Liver (tissue), 9 donors: Measurements from ENCODE around the gene DENND4A. TPM values are rescaled to one million over a fixed set of nuclear protein-coding genes. Genes with fewer than 3 reads are reported as not detected.

Experiments used
- DNase-seq: peaks from one replicate; pipeline ENCODE4 v3.0.0-alpha.2; 2017; ENCODE audit warnings: low spot score
- H3K27ac ChIP-seq, 2 donors: one replicate each; pipeline ENCODE4 v1.7.0; 2013; ENCODE audit warnings: inconsistent platforms in 2 of 2, low read length in 2 of 2, control low read depth in 1 of 2, low read depth in 1 of 2, mild to moderate bottlenecking in 1 of 2
- H3K27me3 ChIP-seq, 4 donors: one replicate each; pipeline versions ENCODE4 v1.6.1 to v1.7.0; 2013; ENCODE audit warnings: low read length in 3 of 4, inconsistent platforms in 1 of 4, mild to moderate bottlenecking in 1 of 4, moderate library complexity in 1 of 4; ENCODE audit not compliant: control insufficient read depth in 4 of 4, insufficient read depth in 4 of 4
- H3K36me3 ChIP-seq, 4 donors: one replicate each; pipeline versions ENCODE4 v1.6.1 to v1.7.0; 2013; ENCODE audit warnings: low read length in 3 of 4, mild to moderate bottlenecking in 3 of 4, low read depth in 1 of 4, moderate library complexity in 1 of 4; ENCODE audit not compliant: control insufficient read depth in 4 of 4, insufficient read depth in 3 of 4
- H3K4me1 ChIP-seq, 4 donors: one replicate each; pipeline versions ENCODE4 v1.6.1 to v1.7.0; 2013; ENCODE audit warnings: low read length in 3 of 4, mild to moderate bottlenecking in 3 of 4, moderate library complexity in 1 of 4; ENCODE audit not compliant: control insufficient read depth in 4 of 4, insufficient read depth in 4 of 4
- H3K4me3 ChIP-seq, 3 donors: one replicate each; pipeline versions ENCODE4 v1.6.1 to v1.7.0; 2013; ENCODE audit warnings: low read length in 3 of 3, control low read depth in 1 of 3, low read depth in 1 of 3, mild to moderate bottlenecking in 1 of 3
- H3K9ac ChIP-seq, 2 donors: one replicate each; pipeline ENCODE4 v1.7.0; 2013; ENCODE audit warnings: low read length in 2 of 2, mild to moderate bottlenecking in 2 of 2, moderate library complexity in 2 of 2, control low read depth in 1 of 2, low read depth in 1 of 2
- H3K9me3 ChIP-seq, 4 donors: one replicate each; pipeline versions ENCODE4 v1.6.1 to v1.7.0; 2013; ENCODE audit warnings: low read length in 3 of 4; ENCODE audit not compliant: control insufficient read depth in 4 of 4
- ATF3 ChIP-seq: IDR thresholded peaks from 2 replicates; pipeline ENCODE4 v1.6.1; 2016; ENCODE audit warnings: antibody characterized with exemption
- CTCF ChIP-seq: fragments of 150-350 bp; IDR thresholded peaks from 2 replicates; pipeline ENCODE4 v1.5.1; 2017; ENCODE audit warnings: improper control_type of control experiment, low read depth, low read length; ENCODE audit not compliant: missing input control
- EGR1 ChIP-seq, 2 donors: IDR thresholded peaks; 2 replicates each; pipeline ENCODE4 v1.6.1; 2016 to 2018; ENCODE audit warnings: antibody characterized with exemption in 2 of 2, low read depth in 2 of 2
- FOXA1 ChIP-seq: IDR thresholded peaks from 2 replicates; pipeline ENCODE4 v1.6.1; 2016; ENCODE audit warnings: antibody characterized with exemption
- FOXA2 ChIP-seq: IDR thresholded peaks from 2 replicates; pipeline ENCODE4 v1.6.1; 2016; ENCODE audit warnings: antibody characterized with exemption
- GABPA ChIP-seq, 2 donors: IDR thresholded peaks in 1 of 2; conservative IDR thresholded peaks in 1 of 2; 2 replicates each; pipeline ENCODE4 v1.6.1; 2016; ENCODE audit warnings: antibody characterized with exemption in 2 of 2, mild to moderate bottlenecking in 1 of 2, moderate library complexity in 1 of 2
- HNF4A ChIP-seq, 2 donors: conservative IDR thresholded peaks; 2 replicates each; pipeline ENCODE4 v1.6.1; 2016; ENCODE audit warnings: antibody characterized with exemption in 2 of 2, mild to moderate bottlenecking in 2 of 2
- HNF4G ChIP-seq: IDR thresholded peaks from 2 replicates; pipeline ENCODE4 v1.6.1; 2016; ENCODE audit warnings: antibody characterized with exemption
- JUND ChIP-seq, 2 donors: IDR thresholded peaks; 2 replicates each; pipeline ENCODE4 v1.6.1; 2016; ENCODE audit warnings: antibody characterized with exemption in 2 of 2
- MAX ChIP-seq: IDR thresholded peaks from 2 replicates; pipeline ENCODE4 v1.6.1; 2016; ENCODE audit warnings: antibody characterized with exemption
- NR2F2 ChIP-seq: IDR thresholded peaks from 2 replicates; pipeline ENCODE4 v1.6.1; 2016; ENCODE audit warnings: antibody characterized with exemption
- RAD21 ChIP-seq, 2 donors: IDR thresholded peaks; 2 replicates each; pipeline ENCODE4 v1.6.1; 2016; ENCODE audit warnings: antibody characterized with exemption in 2 of 2, mild to moderate bottlenecking in 2 of 2
- REST ChIP-seq: IDR thresholded peaks from 2 replicates; pipeline ENCODE4 v1.6.1; 2016; ENCODE audit warnings: antibody characterized with exemption, mild to moderate bottlenecking
- RXRA ChIP-seq, 2 donors: IDR thresholded peaks; 2 replicates each; pipeline ENCODE4 v1.6.1; 2017 to 2018; ENCODE audit warnings: antibody characterized with exemption in 2 of 2, mild to moderate bottlenecking in 1 of 2
- SP1 ChIP-seq: IDR thresholded peaks from 2 replicates; pipeline ENCODE4 v1.6.1; 2018; ENCODE audit warnings: antibody characterized with exemption, mild to moderate bottlenecking
- TAF1 ChIP-seq: conservative IDR thresholded peaks from 2 replicates; pipeline ENCODE4 v1.6.1; 2016; ENCODE audit warnings: antibody characterized with exemption, mild to moderate bottlenecking
- YY1 ChIP-seq: IDR thresholded peaks from 2 replicates; pipeline ENCODE4 v1.6.1; 2016; ENCODE audit warnings: antibody characterized with exemption, mild to moderate bottlenecking
- ZBTB33 ChIP-seq: IDR thresholded peaks from 2 replicates; pipeline ENCODE4 v1.6.1; 2016; ENCODE audit warnings: antibody characterized with exemption
- WGBS: extraction: QIAGEN DNeasy Blood & Tissue Kit; methylation state at CpG from one replicate; pipeline ENCODE4 v1.1.7; 2013; 5-methylcytosine and 5-hydroxymethylcytosine counted together
- polyA plus RNA-seq, 2 donors: library from polyadenylated mRNA; stranded (reverse) in 1 of 2; unstranded in 1 of 2; fragments of 200-250 nt in 1 of 2; fragments of >200 nt in 1 of 2; fragmentation: Nextera tagmentation in 1 of 2; extraction: Ambion mirVana in 1 of 2; gene quantifications; one replicate each; pipeline versions ENCODE4 v1.2.1 to v1.2.3, GENCODE V29; 2013 to 2015
- total RNA-seq, 2 donors: library from RNA; depleted of rRNA; stranded (reverse); fragments of >200 nt; gene quantifications; one replicate each; pipeline ENCODE4 v1.2.3, GENCODE V29; 2014
- donor health status: healthy.
- donor health status: healthy.
- donor health status: healthy.
- donor health status: healthy.
- donor health status: healthy.

The DENND4A gene
- total and polyA plus RNA-seq, 4 donors, result 5.2 to 75.5 (median 23.9) TPM

GRCh38 chr15:65759441-65759840 is 32.7 kb downstream of the DENND4A start:
- H3K27me3 ChIP-seq, result no peaks in the 10 kb centered on the region
- H3K4me1 ChIP-seq, result no peaks in the 10 kb centered on the region
- H3K27ac ChIP-seq, result no peak overlapping the region
- DNase-seq, result no peak
- TF ChIP-seq MAX, result no peak
- TF ChIP-seq NR2F2, result no peak
- TF ChIP-seq FOXA2, result no peak
- no peak for TF ChIP-seq ATF3
- no peak for TF ChIP-seq GABPA (IDR thresholded peaks at IDR 0.05 in 1 of 2, conservative IDR thresholded peaks at IDR 0.05 in 1 of 2)
- TF ChIP-seq HNF4G, result no peak
- no peak for TF ChIP-seq JUND (IDR thresholded peaks at IDR 0.05)
- TF ChIP-seq EGR1 (IDR thresholded peaks at IDR 0.05; ENCODE audit: low read depth in 2 of 2), result no peak
- TF ChIP-seq RXRA (IDR thresholded peaks at IDR 0.05), result no peak
- no peaks in the 10 kb centered on the region for H3K9me3 ChIP-seq
- H3K36me3 ChIP-seq, result peaks cover 1 to 5% (median 2%) of the 10 kb centered on the region in 4 donors
- WGBS, result 95% methylated on average over 5 of the region's 5 CpGs
- no peak overlapping the region for H3K9ac ChIP-seq
- H3K4me3 ChIP-seq, result no peak overlapping the region

GRCh38 chr15:65758242-65758641 is 33.9 kb downstream of the DENND4A start:
- H3K36me3 ChIP-seq, result peaks cover 1 to 5% (median 2%) of the 10 kb centered on the region in 4 donors
- no peak overlapping the region for H3K9ac ChIP-seq
- 98% methylated on average over 5 of the region's 5 CpGs for WGBS
- no peak for DNase-seq
- TF ChIP-seq YY1 (no peak), FOXA1 (no peak), ATF3 (no peak), RAD21 (IDR thresholded peaks at IDR 0.05) (no peak), NR2F2 (no peak), TAF1 (no peak), JUND (IDR thresholded peaks at IDR 0.05) (no peak), HNF4A (conservative IDR thresholded peaks at IDR 0.05) (no peak), REST (no peak), EGR1 (IDR thresholded peaks at IDR 0.05; ENCODE audit: low read depth in 2 of 2) (no peak), ZBTB33 (no peak), RXRA (IDR thresholded peaks at IDR 0.05) (no peak), FOXA2 (no peak), GABPA (IDR thresholded peaks at IDR 0.05 in 1 of 2, conservative IDR thresholded peaks at IDR 0.05 in 1 of 2) (no peak), HNF4G (no peak), SP1 (no peak), CTCF (no peak), MAX (no peak)
- H3K27me3 ChIP-seq, result no peaks in the 10 kb centered on the region
- peaks cover 0 to 2% (median 0%) of the 10 kb centered on the region in 4 donors for H3K4me1 ChIP-seq
- H3K27ac ChIP-seq, result no peak overlapping the region
- no peaks in the 10 kb centered on the region for H3K9me3 ChIP-seq
- H3K4me3 ChIP-seq, result no peak overlapping the region
